GM23338 (cell line): ENCODE measurements around the gene CAMKV.

Source experiments
- CREB1 ChIP-seq: fragments of 250-450 bp; sonication (Bioruptor Pico); IDR thresholded peaks from 2 replicates; pipeline ENCODE4 v1.5.0; 2020; ENCODE audit warnings: low read depth, mild to moderate bottlenecking, moderate library complexity
- EZH2 ChIP-seq: fragments of 200-600 bp; sonication (generic); IDR thresholded peaks from one replicate; pipeline ENCODE4 v1.8.0; 2017; ENCODE audit warnings: antibody characterized with exemption, mild to moderate bottlenecking, low read depth; ENCODE audit not compliant: unreplicated experiment
- NANOG ChIP-seq: IDR thresholded peaks from 2 replicates; pipeline ENCODE4 v1.6.1; 2016; ENCODE audit warnings: antibody characterized with exemption, borderline replicate concordance
- POLR2AphosphoS5 ChIP-seq: IDR thresholded peaks from 2 replicates; pipeline ENCODE4 v1.6.1; 2016; ENCODE audit warnings: antibody characterized with exemption, low read depth
- TF ChIP-seq, protein P1 (sequence below): IDR thresholded peaks from one replicate; pipeline ENCODE4 v1.6.1; 2018; ENCODE audit warnings: antibody characterized with exemption; ENCODE audit not compliant: unreplicated experiment
- TF ChIP-seq, protein P2 (sequence below), 2 experiments: fragments of 200-600 bp in 1 of 2; sonication (generic) in 1 of 2; conservative IDR thresholded peaks; 2 replicates each; pipeline versions ENCODE4 v1.5.1 to v1.6.1; 2016 to 2017; ENCODE audit warnings: antibody characterized with exemption in 2 of 2, low read depth in 2 of 2, mild to moderate bottlenecking in 2 of 2, moderate library complexity in 1 of 2

DNA sequence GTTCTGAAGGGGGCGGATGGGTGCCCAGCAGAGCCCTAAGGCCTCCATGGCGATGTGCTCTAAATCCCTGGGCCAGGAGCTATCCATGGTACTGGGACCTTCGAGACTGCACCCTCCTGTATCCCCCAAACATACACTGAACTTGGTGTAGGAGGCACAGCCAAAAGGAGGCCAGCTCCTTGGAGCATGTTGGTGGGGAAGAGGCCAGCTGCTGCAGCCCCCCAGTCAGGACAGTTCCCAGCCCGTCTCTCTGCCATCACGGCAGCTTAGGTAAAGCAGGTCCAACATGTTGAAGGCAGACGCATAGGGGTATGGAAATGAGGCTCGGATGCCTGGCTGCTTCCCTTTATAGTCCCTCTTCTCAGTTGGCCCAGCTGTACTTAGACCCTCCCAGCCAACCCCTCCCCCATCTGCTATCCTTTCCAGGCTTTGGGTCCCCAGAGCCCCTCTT lies 1.8 kb downstream of the CAMKV start:
- TF ChIP-seq, protein P1, sequence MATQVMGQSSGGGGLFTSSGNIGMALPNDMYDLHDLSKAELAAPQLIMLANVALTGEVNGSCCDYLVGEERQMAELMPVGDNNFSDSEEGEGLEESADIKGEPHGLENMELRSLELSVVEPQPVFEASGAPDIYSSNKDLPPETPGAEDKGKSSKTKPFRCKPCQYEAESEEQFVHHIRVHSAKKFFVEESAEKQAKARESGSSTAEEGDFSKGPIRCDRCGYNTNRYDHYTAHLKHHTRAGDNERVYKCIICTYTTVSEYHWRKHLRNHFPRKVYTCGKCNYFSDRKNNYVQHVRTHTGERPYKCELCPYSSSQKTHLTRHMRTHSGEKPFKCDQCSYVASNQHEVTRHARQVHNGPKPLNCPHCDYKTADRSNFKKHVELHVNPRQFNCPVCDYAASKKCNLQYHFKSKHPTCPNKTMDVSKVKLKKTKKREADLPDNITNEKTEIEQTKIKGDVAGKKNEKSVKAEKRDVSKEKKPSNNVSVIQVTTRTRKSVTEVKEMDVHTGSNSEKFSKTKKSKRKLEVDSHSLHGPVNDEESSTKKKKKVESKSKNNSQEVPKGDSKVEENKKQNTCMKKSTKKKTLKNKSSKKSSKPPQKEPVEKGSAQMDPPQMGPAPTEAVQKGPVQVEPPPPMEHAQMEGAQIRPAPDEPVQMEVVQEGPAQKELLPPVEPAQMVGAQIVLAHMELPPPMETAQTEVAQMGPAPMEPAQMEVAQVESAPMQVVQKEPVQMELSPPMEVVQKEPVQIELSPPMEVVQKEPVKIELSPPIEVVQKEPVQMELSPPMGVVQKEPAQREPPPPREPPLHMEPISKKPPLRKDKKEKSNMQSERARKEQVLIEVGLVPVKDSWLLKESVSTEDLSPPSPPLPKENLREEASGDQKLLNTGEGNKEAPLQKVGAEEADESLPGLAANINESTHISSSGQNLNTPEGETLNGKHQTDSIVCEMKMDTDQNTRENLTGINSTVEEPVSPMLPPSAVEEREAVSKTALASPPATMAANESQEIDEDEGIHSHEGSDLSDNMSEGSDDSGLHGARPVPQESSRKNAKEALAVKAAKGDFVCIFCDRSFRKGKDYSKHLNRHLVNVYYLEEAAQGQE: peak; percentile 97
- no peak for TF ChIP-seq POLR2AphosphoS5
- TF ChIP-seq, protein P2, sequence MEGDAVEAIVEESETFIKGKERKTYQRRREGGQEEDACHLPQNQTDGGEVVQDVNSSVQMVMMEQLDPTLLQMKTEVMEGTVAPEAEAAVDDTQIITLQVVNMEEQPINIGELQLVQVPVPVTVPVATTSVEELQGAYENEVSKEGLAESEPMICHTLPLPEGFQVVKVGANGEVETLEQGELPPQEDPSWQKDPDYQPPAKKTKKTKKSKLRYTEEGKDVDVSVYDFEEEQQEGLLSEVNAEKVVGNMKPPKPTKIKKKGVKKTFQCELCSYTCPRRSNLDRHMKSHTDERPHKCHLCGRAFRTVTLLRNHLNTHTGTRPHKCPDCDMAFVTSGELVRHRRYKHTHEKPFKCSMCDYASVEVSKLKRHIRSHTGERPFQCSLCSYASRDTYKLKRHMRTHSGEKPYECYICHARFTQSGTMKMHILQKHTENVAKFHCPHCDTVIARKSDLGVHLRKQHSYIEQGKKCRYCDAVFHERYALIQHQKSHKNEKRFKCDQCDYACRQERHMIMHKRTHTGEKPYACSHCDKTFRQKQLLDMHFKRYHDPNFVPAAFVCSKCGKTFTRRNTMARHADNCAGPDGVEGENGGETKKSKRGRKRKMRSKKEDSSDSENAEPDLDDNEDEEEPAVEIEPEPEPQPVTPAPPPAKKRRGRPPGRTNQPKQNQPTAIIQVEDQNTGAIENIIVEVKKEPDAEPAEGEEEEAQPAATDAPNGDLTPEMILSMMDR (conservative IDR thresholded peaks at IDR 0.05; ENCODE audit: low read depth in 2 of 2): no peak
- no peak for TF ChIP-seq EZH2
- no peak for TF ChIP-seq CREB1 (CRISPR knock-in tag)
- no peak for TF ChIP-seq NANOG
